ENCODE results near the gene FZR1.

- TF ChIP-seq EZH2 (IDR thresholded peaks at IDR 0.05; ENCODE audit: insufficient read depth, poor library complexity, severe bottlenecking) (no peak), EZH2phosphoT487 (IDR thresholded peaks at IDR 0.05; ENCODE audit: insufficient read depth, low read depth) (no peak)
Measured at GRCh38 chr19:3550947-3551791, 45.1 kb downstream of the FZR1 start.
